Uterus (tissue), 2 donors: ENCODE measurements around the gene UBE2Q1.

Experiments
- POLR2A ChIP-seq, 2 donors: fragments of 450-650 bp; IDR thresholded peaks; one replicate each; pipeline ENCODE4 v1.6.1; 2016; ENCODE audit warnings: antibody characterized with exemption in 2 of 2, mild to moderate bottlenecking in 1 of 2, moderate library complexity in 1 of 2
- TF ChIP-seq, protein P1 (sequence below), 4 experiments: fragments of 200-600 bp in 2 of 4; fragments of 450-650 bp in 2 of 4; sonication (generic) in 2 of 4; IDR thresholded peaks; one replicate each; pipeline ENCODE4 v1.5.1; 2016 to 2019; ENCODE audit warnings: antibody characterized with exemption in 4 of 4, mild to moderate bottlenecking in 2 of 4, moderate library complexity in 1 of 4

DNA sequence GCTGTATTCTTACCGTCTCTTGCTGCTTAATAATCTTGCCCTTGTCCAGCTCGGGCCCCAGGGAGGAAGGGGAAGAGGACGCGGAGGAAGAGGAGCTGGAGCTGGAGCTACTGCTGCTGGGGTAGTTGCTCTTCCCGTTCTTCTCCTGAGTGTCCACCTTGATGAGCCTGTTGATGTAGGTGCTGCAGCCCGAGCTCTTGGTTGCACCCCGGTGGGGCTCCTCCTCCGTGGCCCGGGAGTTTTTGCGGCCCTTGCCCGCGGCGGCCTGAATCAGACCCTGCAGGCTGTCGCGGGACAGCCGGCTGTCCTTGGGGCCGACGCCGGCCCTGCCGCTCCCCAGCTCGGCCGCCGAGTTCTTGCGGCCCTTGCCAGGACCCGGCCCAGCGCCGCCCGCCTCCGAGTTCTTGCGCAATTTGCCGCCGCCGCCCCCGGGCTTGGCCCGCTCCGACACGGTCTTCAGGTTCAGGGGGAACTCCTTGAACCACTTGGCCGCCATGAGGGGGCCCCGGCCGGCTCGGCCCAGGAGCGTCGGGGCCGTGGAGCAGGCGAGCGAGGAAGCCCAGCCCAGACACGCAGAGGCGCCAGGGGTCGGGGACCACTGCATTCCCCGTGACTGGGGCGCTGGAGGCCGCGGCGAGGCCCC, 56.9 kb downstream of the UBE2Q1 start:
- TF ChIP-seq, protein P1, sequence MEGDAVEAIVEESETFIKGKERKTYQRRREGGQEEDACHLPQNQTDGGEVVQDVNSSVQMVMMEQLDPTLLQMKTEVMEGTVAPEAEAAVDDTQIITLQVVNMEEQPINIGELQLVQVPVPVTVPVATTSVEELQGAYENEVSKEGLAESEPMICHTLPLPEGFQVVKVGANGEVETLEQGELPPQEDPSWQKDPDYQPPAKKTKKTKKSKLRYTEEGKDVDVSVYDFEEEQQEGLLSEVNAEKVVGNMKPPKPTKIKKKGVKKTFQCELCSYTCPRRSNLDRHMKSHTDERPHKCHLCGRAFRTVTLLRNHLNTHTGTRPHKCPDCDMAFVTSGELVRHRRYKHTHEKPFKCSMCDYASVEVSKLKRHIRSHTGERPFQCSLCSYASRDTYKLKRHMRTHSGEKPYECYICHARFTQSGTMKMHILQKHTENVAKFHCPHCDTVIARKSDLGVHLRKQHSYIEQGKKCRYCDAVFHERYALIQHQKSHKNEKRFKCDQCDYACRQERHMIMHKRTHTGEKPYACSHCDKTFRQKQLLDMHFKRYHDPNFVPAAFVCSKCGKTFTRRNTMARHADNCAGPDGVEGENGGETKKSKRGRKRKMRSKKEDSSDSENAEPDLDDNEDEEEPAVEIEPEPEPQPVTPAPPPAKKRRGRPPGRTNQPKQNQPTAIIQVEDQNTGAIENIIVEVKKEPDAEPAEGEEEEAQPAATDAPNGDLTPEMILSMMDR (IDR thresholded peaks at IDR 0.05): no peak
- TF ChIP-seq POLR2A (IDR thresholded peaks at IDR 0.05): no peak
